ENCODE data around the gene ACO1.

ACO1 gene

GRCh38 chr9:32384364-32385151, at the start of gene ACO1:
TSS of gene ACO1 (plus strand) at chr9:32384643. CDS start at chr9:32405507, 20,864 bp downstream.
- POLR2A ChIA-PET (ENCODE audit: low non-redundant PET): interaction anchor here (0.6 to 0.9 kb wide), 3 partner anchors 28 to 592 kb away, joined by 3 read pairs; partner anchors contain the start of gene RIGI
- DNase-seq (ENCODE audit: low spot score): peak; percentile 95
- peak; percentile 62 for TF ChIP-seq CTCF (conservative IDR thresholded peaks at IDR 0.05; ENCODE audit: low read depth)
- CTCF ChIA-PET: interaction anchor here (0.6 to 2.3 kb wide), 5 partner anchors 142 to 202 kb away, joined by 3 to 9 read pairs (median 4); partner anchors contain the start of genes RIGI, SMIM27 and TOPORS
- H3K27ac ChIP-seq: peak within 1 kb of the TSS; percentile 77

GRCh38 chr9:32334916-32335895, 49.2 kb upstream of the ACO1 start:
- CTCF ChIA-PET: interaction anchor here (0.6 kb wide), 1 partner anchor 294 kb away, joined by 3 read pairs; no protein-coding TSS in a partner anchor
- H3K27ac ChIP-seq: no peak overlapping the region
- no peak for DNase-seq (ENCODE audit: low spot score)
- TF ChIP-seq CTCF (conservative IDR thresholded peaks at IDR 0.05; ENCODE audit: low read depth): no peak
- POLR2A ChIA-PET (ENCODE audit: low non-redundant PET): no interaction called here

- TF ChIP-seq CTCF (conservative IDR thresholded peaks at IDR 0.05; ENCODE audit: low read depth): no peak
- DNase-seq (ENCODE audit: low spot score): no peak
- no peak overlapping the region for H3K27ac ChIP-seq
- CTCF ChIA-PET: interaction anchor here (0.6 kb wide), 1 partner anchor 23 kb away, joined by 3 read pairs; no protein-coding TSS in a partner anchor
- POLR2A ChIA-PET (ENCODE audit: low non-redundant PET): no interaction called here
Measured at GRCh38 chr9:32339424-32339823, 45.0 kb upstream of the ACO1 start.

- no peak overlapping the region for H3K27ac ChIP-seq
- TF ChIP-seq CTCF (conservative IDR thresholded peaks at IDR 0.05; ENCODE audit: low read depth): no peak
- CTCF ChIA-PET: interaction anchor here (0.5 kb wide), 1 partner anchor 1687 kb away, joined by 3 read pairs; no protein-coding TSS in a partner anchor
- POLR2A ChIA-PET (ENCODE audit: low non-redundant PET): no interaction called here
- DNase-seq (ENCODE audit: low spot score): no peak
Measured at GRCh38 chr9:32340361-32340760, 44.1 kb upstream of the ACO1 start.

- peak; percentile 20 for DNase-seq (ENCODE audit: low spot score)
- H3K27ac ChIP-seq: no peak overlapping the region
- ChIA-PET POLR2A (ENCODE audit: low non-redundant PET) (no interaction called here), CTCF (interaction anchor here (0.6 kb wide), 1 partner anchor 997 kb away, joined by 3 read pairs; no protein-coding TSS in a partner anchor)
- TF ChIP-seq CTCF (conservative IDR thresholded peaks at IDR 0.05; ENCODE audit: low read depth): no peak
Measured at GRCh38 chr9:32344551-32345182, 39.8 kb upstream of the ACO1 start.

Data from RWPE1 (cell line).